Panc1 (cell line): ENCODE results near the gene SMIM11. TPM values are rescaled to one million over a fixed set of nuclear protein-coding genes. Genes with fewer than 3 reads are reported as not detected.

Experiments used
- ATAC-seq: fragments of 200-7000 bp; cut with Tn5 transposase; 2 replicates; pipeline ENCODE4 v1.9.1; 2020; ENCODE audit warnings: mild to moderate bottlenecking, moderate library complexity
- BruUV-seq: library from RNA; stranded (reverse); fragments of 400-500 nt; replicated peaks from 2 replicates; lab custom pipeline; 2021; lab: Mats Ljungman, UMichigan
- CTCF ChIA-PET: fragments of 300-600 bp; sonication (Branson Sonifier 250); formaldehyde crosslinking; loops from one replicate; lab custom pipeline; 2022; ENCODE audit warnings: antibody characterized with exemption; lab: Charles Lee
- POLR2A ChIA-PET: fragments of 300-600 bp; sonication (Branson Sonifier 250); formaldehyde crosslinking; loops from one replicate; lab custom pipeline; 2022; ENCODE audit warnings: antibody characterized with exemption; lab: Charles Lee
- DNase-seq: peaks from one replicate; pipeline ENCODE4 v3.0.0-alpha.2; 2010; ENCODE audit warnings: low read depth, low spot score
- H3K27ac ChIP-seq: 2 replicates; pipeline ENCODE4 v1.5.1; 2011; ENCODE audit warnings: mild to moderate bottlenecking, low read length, inconsistent platforms
- H3K27me3 ChIP-seq: fragments of 200-500 bp; sonication (Bioruptor generic); 2 replicates; pipeline ENCODE4 v1.6.0; 2014; ENCODE audit warnings: low read length, inconsistent platforms; ENCODE audit not compliant: control insufficient read depth, insufficient read depth
- H3K36me3 ChIP-seq: fragments of 200-500 bp; sonication (Bioruptor generic); 2 replicates; pipeline ENCODE4 v1.5.1; 2014; ENCODE audit warnings: inconsistent platforms, mild to moderate bottlenecking, low read length, moderate library complexity; ENCODE audit not compliant: control insufficient read depth, insufficient read depth
- H3K4me1 ChIP-seq: 2 replicates; pipeline ENCODE4 v1.5.1; 2011; ENCODE audit warnings: inconsistent platforms, mild to moderate bottlenecking, low read length, moderate library complexity; ENCODE audit not compliant: control insufficient read depth, insufficient read depth
- H3K4me3 ChIP-seq, 2 experiments: 2 replicates each; pipeline ENCODE4 v1.5.1; 2011 to 2012; ENCODE audit warnings: low read depth in 2 of 2, low read length in 2 of 2, mild to moderate bottlenecking in 2 of 2, inconsistent platforms in 1 of 2, moderate library complexity in 1 of 2
- H3K9me3 ChIP-seq: fragments of 200-500 bp; sonication (Bioruptor generic); 2 replicates; pipeline ENCODE4 v1.5.1; 2014; ENCODE audit warnings: low read depth, mild to moderate bottlenecking, inconsistent platforms, low read length, moderate library complexity; ENCODE audit not compliant: control insufficient read depth, insufficient read depth
- POLR2AphosphoS5 ChIP-seq: IDR thresholded peaks from 2 replicates; pipeline ENCODE4 v1.6.1; 2012; ENCODE audit warnings: mild to moderate bottlenecking, low read depth, low read length, moderate library complexity
- SIN3A ChIP-seq: IDR thresholded peaks from 2 replicates; pipeline ENCODE4 v1.6.1; 2012; ENCODE audit warnings: low read depth, mild to moderate bottlenecking, low read length, moderate library complexity, borderline replicate concordance; ENCODE audit not compliant: insufficient read depth
- TCF7L2 ChIP-seq: IDR thresholded peaks from 2 replicates; pipeline ENCODE4 v1.6.1; 2011; ENCODE audit warnings: mild to moderate bottlenecking, low read depth, low read length, inconsistent platforms
- in situ Hi-C: cut with HindIII; loops from 2 replicates; pipeline ENCODE4 v1.10.0; 2016; ENCODE audit warnings: low sequenced_read_pairs, low pct_unique_long_range_greater_than_20kb
- intact Hi-C: fragments of 100-400 bp; cut with micrococcal nuclease; formaldehyde crosslinking; loops from one replicate; pipeline ENCODE4 v1.10.0; 2022; ENCODE audit not compliant: unreplicated experiment
- total RNA-seq: library from RNA; stranded (reverse); gene quantifications from one replicate; pipeline ENCODE4 v1.2.1, GENCODE V29; 2021; ENCODE audit not compliant: unreplicated experiment
- TF ChIP-seq, protein P1 (sequence below): fragments of 450-650 bp; IDR thresholded peaks from 2 replicates; pipeline ENCODE4 v1.5.1; 2017; ENCODE audit warnings: mild to moderate bottlenecking
- TF ChIP-seq, protein P2 (sequence below), 2 experiments: IDR thresholded peaks; 2 replicates each; pipeline ENCODE4 v1.6.1; 2011 to 2012; ENCODE audit warnings: low read depth in 2 of 2, control low read depth in 1 of 2, low read length in 1 of 2, mild to moderate bottlenecking in 1 of 2, moderate library complexity in 1 of 2; ENCODE audit not compliant: insufficient read depth in 1 of 2

SMIM11 gene
- total RNA-seq, 1 experiment from 2014 or later, result 17.1 TPM

DNA sequence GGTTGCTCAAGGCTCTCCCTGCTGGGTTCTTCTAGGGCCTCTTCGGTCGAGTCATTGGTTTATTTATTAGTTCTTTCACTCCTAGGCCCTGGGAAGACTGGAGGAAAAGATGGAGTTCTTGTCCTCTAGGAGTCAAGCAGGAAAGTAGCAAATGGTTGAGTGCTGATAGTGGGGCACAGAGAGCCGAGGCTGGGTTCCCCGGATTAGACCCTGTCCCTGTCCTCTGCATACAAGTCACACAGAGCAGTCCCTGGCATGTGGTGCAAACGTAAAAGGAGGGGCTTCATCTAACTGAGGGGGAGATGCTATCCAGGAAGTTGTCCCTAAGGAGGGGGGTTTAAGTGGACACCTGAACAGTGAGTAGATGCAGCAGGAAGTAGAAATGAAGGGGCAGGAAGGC lies 30.7 kb upstream of the SMIM11 start:
- DNase-seq, result no peak
- CTCF ChIA-PET, result interaction anchor here (0.7 kb wide), 1 partner anchor 320 kb away, joined by 3 read pairs; no protein-coding TSS in a partner anchor
- no TSS peak for BruUV-seq

DNA sequence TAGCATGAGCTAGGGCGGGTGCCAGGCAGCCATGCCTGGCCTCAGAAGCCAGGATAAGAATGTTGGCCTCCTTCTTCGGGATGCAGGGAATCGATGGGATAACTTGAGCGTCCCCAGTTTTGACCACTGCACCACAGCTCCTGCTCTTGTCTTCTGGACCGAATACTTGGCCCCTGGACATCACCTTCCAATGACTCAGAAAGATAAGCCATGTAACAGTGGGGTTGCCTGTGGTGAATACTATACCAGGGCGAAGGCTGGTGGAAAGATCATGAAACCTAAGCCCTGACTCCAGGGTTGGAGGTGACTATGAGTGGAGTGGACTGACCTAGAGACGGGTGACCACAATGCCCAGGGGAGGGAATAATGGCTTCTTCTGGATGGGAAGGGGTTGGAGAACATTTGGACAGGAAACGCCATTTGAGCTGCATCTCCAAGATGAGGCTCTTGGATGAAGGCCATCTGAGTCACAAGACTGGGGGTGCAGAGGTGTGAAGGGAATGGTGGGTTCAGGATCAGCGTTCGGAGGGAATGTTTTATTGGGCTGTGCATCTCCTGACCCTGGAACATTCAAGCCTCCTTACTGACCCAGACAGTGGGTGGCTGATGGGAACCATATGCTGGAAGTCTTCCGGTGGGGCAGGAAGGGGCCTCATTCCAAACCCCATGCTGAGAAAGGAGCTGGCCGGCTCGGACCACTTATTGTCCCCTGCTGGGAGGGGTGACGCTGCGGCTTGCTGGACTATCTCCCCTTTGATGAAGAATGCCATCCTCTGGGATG lies 30.0 kb upstream of the SMIM11 start:
- no peaks in the 10 kb centered on the region for H3K9me3 ChIP-seq
- H3K4me1 ChIP-seq, result no peaks in the 10 kb centered on the region
- no peaks in the 10 kb centered on the region for H3K36me3 ChIP-seq
- POLR2A ChIA-PET, result no interaction called here
- no TSS peak for BruUV-seq
- DNase-seq (no peak), ATAC-seq (no peak)
- CTCF ChIA-PET, result interaction anchor here (0.6 kb wide), 1 partner anchor 43 kb away, joined by 7 read pairs; no protein-coding TSS in a partner anchor
- H3K27me3 ChIP-seq, result no peaks in the 10 kb centered on the region
- TF ChIP-seq, protein P1, sequence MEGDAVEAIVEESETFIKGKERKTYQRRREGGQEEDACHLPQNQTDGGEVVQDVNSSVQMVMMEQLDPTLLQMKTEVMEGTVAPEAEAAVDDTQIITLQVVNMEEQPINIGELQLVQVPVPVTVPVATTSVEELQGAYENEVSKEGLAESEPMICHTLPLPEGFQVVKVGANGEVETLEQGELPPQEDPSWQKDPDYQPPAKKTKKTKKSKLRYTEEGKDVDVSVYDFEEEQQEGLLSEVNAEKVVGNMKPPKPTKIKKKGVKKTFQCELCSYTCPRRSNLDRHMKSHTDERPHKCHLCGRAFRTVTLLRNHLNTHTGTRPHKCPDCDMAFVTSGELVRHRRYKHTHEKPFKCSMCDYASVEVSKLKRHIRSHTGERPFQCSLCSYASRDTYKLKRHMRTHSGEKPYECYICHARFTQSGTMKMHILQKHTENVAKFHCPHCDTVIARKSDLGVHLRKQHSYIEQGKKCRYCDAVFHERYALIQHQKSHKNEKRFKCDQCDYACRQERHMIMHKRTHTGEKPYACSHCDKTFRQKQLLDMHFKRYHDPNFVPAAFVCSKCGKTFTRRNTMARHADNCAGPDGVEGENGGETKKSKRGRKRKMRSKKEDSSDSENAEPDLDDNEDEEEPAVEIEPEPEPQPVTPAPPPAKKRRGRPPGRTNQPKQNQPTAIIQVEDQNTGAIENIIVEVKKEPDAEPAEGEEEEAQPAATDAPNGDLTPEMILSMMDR, result no peak
- TF ChIP-seq, protein P2, sequence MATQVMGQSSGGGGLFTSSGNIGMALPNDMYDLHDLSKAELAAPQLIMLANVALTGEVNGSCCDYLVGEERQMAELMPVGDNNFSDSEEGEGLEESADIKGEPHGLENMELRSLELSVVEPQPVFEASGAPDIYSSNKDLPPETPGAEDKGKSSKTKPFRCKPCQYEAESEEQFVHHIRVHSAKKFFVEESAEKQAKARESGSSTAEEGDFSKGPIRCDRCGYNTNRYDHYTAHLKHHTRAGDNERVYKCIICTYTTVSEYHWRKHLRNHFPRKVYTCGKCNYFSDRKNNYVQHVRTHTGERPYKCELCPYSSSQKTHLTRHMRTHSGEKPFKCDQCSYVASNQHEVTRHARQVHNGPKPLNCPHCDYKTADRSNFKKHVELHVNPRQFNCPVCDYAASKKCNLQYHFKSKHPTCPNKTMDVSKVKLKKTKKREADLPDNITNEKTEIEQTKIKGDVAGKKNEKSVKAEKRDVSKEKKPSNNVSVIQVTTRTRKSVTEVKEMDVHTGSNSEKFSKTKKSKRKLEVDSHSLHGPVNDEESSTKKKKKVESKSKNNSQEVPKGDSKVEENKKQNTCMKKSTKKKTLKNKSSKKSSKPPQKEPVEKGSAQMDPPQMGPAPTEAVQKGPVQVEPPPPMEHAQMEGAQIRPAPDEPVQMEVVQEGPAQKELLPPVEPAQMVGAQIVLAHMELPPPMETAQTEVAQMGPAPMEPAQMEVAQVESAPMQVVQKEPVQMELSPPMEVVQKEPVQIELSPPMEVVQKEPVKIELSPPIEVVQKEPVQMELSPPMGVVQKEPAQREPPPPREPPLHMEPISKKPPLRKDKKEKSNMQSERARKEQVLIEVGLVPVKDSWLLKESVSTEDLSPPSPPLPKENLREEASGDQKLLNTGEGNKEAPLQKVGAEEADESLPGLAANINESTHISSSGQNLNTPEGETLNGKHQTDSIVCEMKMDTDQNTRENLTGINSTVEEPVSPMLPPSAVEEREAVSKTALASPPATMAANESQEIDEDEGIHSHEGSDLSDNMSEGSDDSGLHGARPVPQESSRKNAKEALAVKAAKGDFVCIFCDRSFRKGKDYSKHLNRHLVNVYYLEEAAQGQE (IDR thresholded peaks at IDR 0.05; ENCODE audit: insufficient read depth in 1 of 2, low read depth in 2 of 2, low read length in 1 of 2), result no peak
- TF ChIP-seq TCF7L2 (no peak), POLR2AphosphoS5 (no peak), SIN3A (no peak)
- intact Hi-C loops (no loop called here), in situ Hi-C loops (no loop called here)
- H3K4me3 ChIP-seq, result no peak overlapping the region
- no peak overlapping the region for H3K27ac ChIP-seq

More for the DNA sequence above, 30.7 kb upstream of the SMIM11 start:
- no peak for ATAC-seq
- no peak overlapping the region for H3K27ac ChIP-seq
- in situ Hi-C loops, result no loop called here
- no peaks in the 10 kb centered on the region for H3K27me3 ChIP-seq
- no peak overlapping the region for H3K4me3 ChIP-seq
- no peaks in the 10 kb centered on the region for H3K36me3 ChIP-seq
- TF ChIP-seq TCF7L2, result no peak
- TF ChIP-seq, protein P1, result no peak
- TF ChIP-seq, protein P2 (IDR thresholded peaks at IDR 0.05; ENCODE audit: insufficient read depth in 1 of 2, low read depth in 2 of 2, low read length in 1 of 2), result no peak
- no peak for TF ChIP-seq POLR2AphosphoS5
- no peak for TF ChIP-seq SIN3A
- POLR2A ChIA-PET, result no interaction called here
- H3K9me3 ChIP-seq, result no peaks in the 10 kb centered on the region
- H3K4me1 ChIP-seq, result no peaks in the 10 kb centered on the region
- intact Hi-C loops, result no loop called here
